Breast epithelium (tissue), 3 donors: ENCODE data around the gene THSD1.

ENCODE experiments used
- CTCF ChIP-seq, 3 donors: fragments of 450-650 bp; IDR thresholded peaks; one replicate each; pipeline ENCODE4 v1.5.1; 2016 to 2017; ENCODE audit warnings: antibody characterized with exemption in 3 of 3, mild to moderate bottlenecking in 3 of 3, moderate library complexity in 3 of 3
- POLR2AphosphoS5 ChIP-seq, 3 donors: sonication (generic); formaldehyde crosslinking; IDR thresholded peaks; one replicate each; pipeline ENCODE4 v1.6.1; 2017; ENCODE audit warnings: antibody characterized with exemption in 3 of 3

GRCh38 chr13:52405767-52406494 is at the start of gene THSD1:
- TF ChIP-seq CTCF (IDR thresholded peaks at IDR 0.05) (no peak), POLR2AphosphoS5 (IDR thresholded peaks at IDR 0.05) (peak in 2 of 3 donors; percentile 28 to 41)
